Measurements from ENCODE around the gene PTPRCAP.

- TF ChIP-seq NRF1 (conservative IDR thresholded peaks at IDR 0.05; ENCODE audit: low read depth, low read length) (no peak), PML (IDR thresholded peaks at IDR 0.05; ENCODE audit: low read length) (no peak), CTCF (IDR thresholded peaks at IDR 0.05 in 2 of 3, conservative IDR thresholded peaks at IDR 0.05 in 1 of 3; ENCODE audit: control insufficient read depth in 2 of 3, extremely low read depth in 1 of 3, insufficient read depth in 1 of 3, low read depth in 3 of 3, low read length in 3 of 3) (no peak), NFYA (IDR thresholded peaks at IDR 0.05; ENCODE audit: borderline replicate concordance, low read depth, low read length) (no peak), SIN3A (IDR thresholded peaks at IDR 0.05; ENCODE audit: low read depth, low read length) (no peak), EZH2 (IDR thresholded peaks at IDR 0.05; ENCODE audit: borderline replicate concordance, control insufficient read depth, low read depth, low read length) (no peak), ATF2 (IDR thresholded peaks at IDR 0.05; ENCODE audit: low read length) (no peak), IRF4 (IDR thresholded peaks at IDR 0.05; ENCODE audit: low read depth, low read length) (no peak), SMARCA5 (IDR thresholded peaks at IDR 0.05) (no peak), POLR2AphosphoS5 (IDR thresholded peaks at IDR 0.05; ENCODE audit: low read length) (no peak)
Observed at GRCh38 chr11:67393990-67394389, 43.5 kb downstream of the PTPRCAP start.

All from GM12878 (cell line).